AG04450 (cell line): ENCODE results near the gene WIPF1. TPM values are rescaled to one million over a fixed set of nuclear protein-coding genes. Genes with fewer than 3 reads are reported as not detected.

Experiments
- CTCF ChIA-PET: fragments of 300-600, 350-600 bp; formaldehyde crosslinking; extraction: SDS; loops from one replicate; lab custom pipeline; 2022; ENCODE audit warnings: antibody characterized with exemption, inconsistent platforms; lab: Charles Lee
- POLR2A ChIA-PET: fragments of 350-600 bp; formaldehyde crosslinking; extraction: SDS; loops from one replicate; lab custom pipeline; 2021; ENCODE audit warnings: antibody characterized with exemption, inconsistent platforms; lab: Yijun Ruan, JAX
- DNase-seq: peaks from one replicate; pipeline ENCODE4 v3.0.0-alpha.2; 2011; ENCODE audit warnings: low read depth, low spot score
- H3K27ac ChIP-seq: one replicate; pipeline ENCODE4 v1.5.1; 2012; ENCODE audit warnings: low read depth, low read length, control low read depth
- H3K27me3 ChIP-seq: one replicate; pipeline ENCODE4 v1.6.0; 2012; ENCODE audit warnings: low read length; ENCODE audit not compliant: control insufficient read depth, insufficient read depth
- H3K4me3 ChIP-seq: 2 replicates; pipeline ENCODE4 v1.5.1; 2011; ENCODE audit warnings: mild to moderate bottlenecking, low read depth, low read length, control low read depth
- H3K9me3 ChIP-seq: 2 replicates; pipeline ENCODE4 v1.5.1; 2012; ENCODE audit warnings: low read length; ENCODE audit not compliant: control insufficient read depth, insufficient read depth
- polyA minus RNA-seq: library from RNA; depleted of rRNA, polyadenylated mRNA; stranded (reverse); fragments of >200 nt; gene quantifications from 2 replicates; pipeline ENCODE4 v1.2.3, GENCODE V29; 2011; rRNA and poly(A)+ RNA removed
- polyA plus RNA-seq: library from polyadenylated mRNA; depleted of rRNA; stranded (reverse); fragments of >200 nt; gene quantifications from 2 replicates; pipeline ENCODE4 v1.2.3, GENCODE V29; 2011; rRNA removed
- TF ChIP-seq, protein P1 (sequence below): IDR thresholded peaks from 2 replicates; pipeline ENCODE4 v1.5.1; 2011; ENCODE audit warnings: low read depth, low read length, control low read depth, inconsistent platforms

WIPF1 gene, protein sequence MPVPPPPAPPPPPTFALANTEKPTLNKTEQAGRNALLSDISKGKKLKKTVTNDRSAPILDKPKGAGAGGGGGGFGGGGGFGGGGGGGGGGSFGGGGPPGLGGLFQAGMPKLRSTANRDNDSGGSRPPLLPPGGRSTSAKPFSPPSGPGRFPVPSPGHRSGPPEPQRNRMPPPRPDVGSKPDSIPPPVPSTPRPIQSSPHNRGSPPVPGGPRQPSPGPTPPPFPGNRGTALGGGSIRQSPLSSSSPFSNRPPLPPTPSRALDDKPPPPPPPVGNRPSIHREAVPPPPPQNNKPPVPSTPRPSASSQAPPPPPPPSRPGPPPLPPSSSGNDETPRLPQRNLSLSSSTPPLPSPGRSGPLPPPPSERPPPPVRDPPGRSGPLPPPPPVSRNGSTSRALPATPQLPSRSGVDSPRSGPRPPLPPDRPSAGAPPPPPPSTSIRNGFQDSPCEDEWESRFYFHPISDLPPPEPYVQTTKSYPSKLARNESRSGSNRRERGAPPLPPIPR
- 10.7 and 12.4 TPM in 2 replicates for polyA plus RNA-seq
- 8.6 and 10.5 TPM in 2 replicates for polyA minus RNA-seq

DNA sequence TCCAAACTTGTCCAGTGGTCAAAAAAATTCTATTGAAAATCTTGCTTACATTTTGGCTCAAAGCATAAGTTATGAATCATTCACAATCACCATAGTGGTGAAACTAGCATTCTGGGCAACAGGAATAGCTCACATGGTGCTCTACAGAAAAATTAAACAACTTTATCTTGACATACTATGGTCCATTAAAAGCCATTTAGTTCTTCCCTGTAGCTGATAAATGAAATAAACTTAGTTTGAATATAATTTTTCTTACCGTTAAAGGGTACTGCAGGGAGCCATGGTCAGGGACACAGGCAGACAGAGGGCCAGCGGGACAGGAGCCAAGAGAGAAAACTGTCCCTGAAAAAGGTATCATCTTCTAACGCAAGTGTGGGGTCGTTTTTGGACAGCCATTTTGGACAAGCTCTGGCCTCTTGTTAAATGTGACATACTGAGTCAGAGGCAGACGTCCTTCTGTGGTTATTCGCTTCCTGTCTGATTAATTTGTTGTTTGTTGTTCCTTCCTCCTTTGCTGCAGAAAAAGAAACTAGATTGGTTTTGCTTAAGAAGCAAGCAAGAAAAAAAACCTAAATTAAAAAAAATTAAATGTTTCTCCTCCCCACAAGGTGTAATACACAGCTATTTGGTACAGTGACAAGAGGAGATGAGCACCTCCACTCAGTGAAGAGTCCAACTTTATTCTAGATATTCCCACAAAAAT is at the start of gene WIPF1:
Gene WIPF1 (minus strand): TSS at position 460 of the 703 bp plus-strand sequence. CDS start 12,231 bp downstream, outside the sequence.
- CTCF ChIA-PET: interaction anchor here (0.6 to 2.7 kb wide), 7 partner anchors 8 to 91 kb away, joined by 3 to 9 read pairs (median 5); no protein-coding TSS in a partner anchor
- Histone ChIP-seq H3K27ac (peak within 1 kb of the TSS; percentile 85), H3K27me3 (no peaks in the 10 kb centered on the region), H3K4me3 (no peak within 1 kb of the TSS), H3K9me3 (no peaks in the 10 kb centered on the region)
- DNase-seq: no peak
- TF ChIP-seq, protein P1, sequence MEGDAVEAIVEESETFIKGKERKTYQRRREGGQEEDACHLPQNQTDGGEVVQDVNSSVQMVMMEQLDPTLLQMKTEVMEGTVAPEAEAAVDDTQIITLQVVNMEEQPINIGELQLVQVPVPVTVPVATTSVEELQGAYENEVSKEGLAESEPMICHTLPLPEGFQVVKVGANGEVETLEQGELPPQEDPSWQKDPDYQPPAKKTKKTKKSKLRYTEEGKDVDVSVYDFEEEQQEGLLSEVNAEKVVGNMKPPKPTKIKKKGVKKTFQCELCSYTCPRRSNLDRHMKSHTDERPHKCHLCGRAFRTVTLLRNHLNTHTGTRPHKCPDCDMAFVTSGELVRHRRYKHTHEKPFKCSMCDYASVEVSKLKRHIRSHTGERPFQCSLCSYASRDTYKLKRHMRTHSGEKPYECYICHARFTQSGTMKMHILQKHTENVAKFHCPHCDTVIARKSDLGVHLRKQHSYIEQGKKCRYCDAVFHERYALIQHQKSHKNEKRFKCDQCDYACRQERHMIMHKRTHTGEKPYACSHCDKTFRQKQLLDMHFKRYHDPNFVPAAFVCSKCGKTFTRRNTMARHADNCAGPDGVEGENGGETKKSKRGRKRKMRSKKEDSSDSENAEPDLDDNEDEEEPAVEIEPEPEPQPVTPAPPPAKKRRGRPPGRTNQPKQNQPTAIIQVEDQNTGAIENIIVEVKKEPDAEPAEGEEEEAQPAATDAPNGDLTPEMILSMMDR: no peak
- POLR2A ChIA-PET: interaction anchor here (0.7 kb wide), 1 partner anchor 14 kb away, joined by 3 read pairs; no protein-coding TSS in a partner anchor

DNA sequence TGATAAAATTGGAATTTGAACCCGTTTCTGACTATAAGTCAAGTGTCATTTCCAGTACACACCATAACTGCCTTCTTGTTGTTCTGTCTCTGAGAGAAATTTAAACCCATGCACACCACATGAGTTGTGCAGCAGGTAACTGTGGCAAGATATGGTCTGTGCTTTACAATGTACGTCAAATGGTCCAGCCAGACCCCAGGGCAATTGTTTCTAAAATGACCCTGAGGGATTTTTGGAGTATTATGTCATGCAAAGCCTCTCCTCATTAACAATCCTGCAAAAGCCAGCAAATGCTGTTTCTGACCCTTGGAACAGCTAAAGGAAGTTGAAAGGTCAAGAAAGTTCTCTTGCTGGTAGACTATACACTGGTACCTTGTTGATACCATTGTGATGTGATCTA is 47.7 kb upstream of the WIPF1 start:
- CTCF ChIA-PET: no interaction called here

GRCh38 chr2:174644406-174644805 is 46.8 kb upstream of the WIPF1 start:
- DNase-seq: no peak
- POLR2A ChIA-PET: no interaction called here
- CTCF ChIA-PET: no interaction called here
- TF ChIP-seq, protein P1: no peak
- no peaks in the 10 kb centered on the region for H3K27me3 ChIP-seq
- H3K4me3 ChIP-seq: no peak overlapping the region
- H3K27ac ChIP-seq: no peak overlapping the region
- peaks cover 7% of the 10 kb centered on the region; the same call in 1 of the 2 replicates for H3K9me3 ChIP-seq

More for the DNA sequence above, 47.7 kb upstream of the WIPF1 start:
- H3K9me3 ChIP-seq: peaks cover 7% of the 10 kb centered on the region; the same call in 1 of the 2 replicates
- POLR2A ChIA-PET: no interaction called here
- no peak for DNase-seq
- no peaks in the 10 kb centered on the region for H3K27me3 ChIP-seq
- TF ChIP-seq, protein P1: no peak
- H3K4me3 ChIP-seq: no peak overlapping the region
- no peak overlapping the region for H3K27ac ChIP-seq

GRCh38 chr2:174643356-174643755 is 45.8 kb upstream of the WIPF1 start:
- TF ChIP-seq, protein P1: no peak
- ChIA-PET POLR2A (no interaction called here), CTCF (interaction anchor here (0.5 to 1.1 kb wide), 2 partner anchors 20 to 36 kb away, joined by 3 to 4 read pairs; no protein-coding TSS in a partner anchor)
- DNase-seq: no peak
- Histone ChIP-seq H3K27me3 (no peaks in the 10 kb centered on the region), H3K4me3 (no peak overlapping the region), H3K9me3 (peaks cover 3% of the 10 kb centered on the region; the same call in 1 of the 2 replicates), H3K27ac (no peak overlapping the region)
